ENCODE measurements around the gene STIMATE. TPM values are rescaled to one million over a fixed set of nuclear protein-coding genes. Genes with fewer than 3 reads are reported as not detected.
A peak's percentile ranks its signal among the peaks of the same experiment; 100 is the strongest.

Gene STIMATE
- total RNA-seq, 3 donors from 2014 or later (not counting 1 experiment from before 2014, with no cell fraction given) = 24.6 to 35.0 (median 33.1) TPM

GRCh38 chr3:52798978-52799476, 98.3 kb downstream of the STIMATE start:
- Mint-ChIP-seq H3K4me3 (no peak overlapping the region), H3K27me3 (ENCODE audit: low read depth in 2 of 2) (no peaks in the 10 kb centered on the region), H3K27ac (no peak overlapping the region), H3K4me1 (peaks cover 0 to 4% of the 10 kb centered on the region in 2 donors), H3K36me3 (no peaks in the 10 kb centered on the region), H3K9me3 (no peaks in the 10 kb centered on the region)
- 72% methylated on average over 14 of the region's 14 CpGs for WGBS (ENCODE audit: insufficient coverage)
- Histone ChIP-seq H3K36me3 (ENCODE audit: control insufficient read depth, insufficient read depth, low read length) (no peaks in the 10 kb centered on the region), H3K27ac (ENCODE audit: low read length) (no peak overlapping the region), H3K27me3 (ENCODE audit: control insufficient read depth, insufficient read depth, low read length) (no peaks in the 10 kb centered on the region), H3K9me3 (ENCODE audit: control insufficient read depth, insufficient read depth, low read length) (no peaks in the 10 kb centered on the region), H3K4me1 (ENCODE audit: control insufficient read depth, insufficient read depth, low read length) (no peaks in the 10 kb centered on the region), H3K4me3 (ENCODE audit: low read length) (no peak overlapping the region)
- DNase-seq (peak in 1 of 2 donors; percentile 41), ATAC-seq (no peak)
- peak; percentile 38 for TF ChIP-seq CTCF (IDR thresholded peaks at IDR 0.05)
- intact Hi-C loops (cut with micrococcal nuclease) = no loop called here

GRCh38 chr3:52798376-52798977, 98.9 kb downstream of the STIMATE start:
- Mint-ChIP-seq H3K27me3 (ENCODE audit: low read depth in 2 of 2) (no peaks in the 10 kb centered on the region), H3K36me3 (no peaks in the 10 kb centered on the region), H3K4me3 (no peak overlapping the region), H3K27ac (no peak overlapping the region), H3K9me3 (no peaks in the 10 kb centered on the region), H3K4me1 (peaks cover 0 to 4% of the 10 kb centered on the region in 2 donors)
- intact Hi-C loops (cut with micrococcal nuclease) = no loop called here
- no peak for TF ChIP-seq CTCF (IDR thresholded peaks at IDR 0.05)
- Histone ChIP-seq H3K4me3 (ENCODE audit: low read length) (no peak overlapping the region), H3K9me3 (ENCODE audit: control insufficient read depth, insufficient read depth, low read length) (no peaks in the 10 kb centered on the region), H3K27me3 (ENCODE audit: control insufficient read depth, insufficient read depth, low read length) (no peaks in the 10 kb centered on the region), H3K36me3 (ENCODE audit: control insufficient read depth, insufficient read depth, low read length) (no peaks in the 10 kb centered on the region), H3K27ac (ENCODE audit: low read length) (no peak overlapping the region), H3K4me1 (ENCODE audit: control insufficient read depth, insufficient read depth, low read length) (no peaks in the 10 kb centered on the region)
- WGBS (ENCODE audit: insufficient coverage) = 88% methylated on average over 10 of the region's 10 CpGs
- no peak for ATAC-seq
- DNase-seq = no peak

- 77% methylated on average over 9 of the region's 9 CpGs for WGBS (ENCODE audit: insufficient coverage)
- no peak for DNase-seq
- no peak overlapping the region for H3K27ac Mint-ChIP-seq
These were observed 100.9 kb downstream of the STIMATE start for GRCh38 chr3:52796411-52796810.

More at GRCh38 chr3:52796411-52796810, 100.9 kb downstream of the STIMATE start:
- Mint-ChIP-seq H3K9me3 (no peaks in the 10 kb centered on the region), H3K4me1 (peaks cover 0 to 4% of the 10 kb centered on the region in 2 donors), H3K27me3 (ENCODE audit: low read depth in 2 of 2) (no peaks in the 10 kb centered on the region), H3K4me3 (no peak overlapping the region), H3K36me3 (no peaks in the 10 kb centered on the region)
- no peaks in the 10 kb centered on the region for H3K27me3 ChIP-seq (ENCODE audit: control insufficient read depth, insufficient read depth, low read length)
- no peak for ATAC-seq
- H3K4me3 ChIP-seq (ENCODE audit: low read length) = no peak overlapping the region
- intact Hi-C loops (cut with micrococcal nuclease) = no loop called here
- H3K9me3 ChIP-seq (ENCODE audit: control insufficient read depth, insufficient read depth, low read length) = no peaks in the 10 kb centered on the region
- H3K27ac ChIP-seq (ENCODE audit: low read length) = no peak overlapping the region
- H3K4me1 ChIP-seq (ENCODE audit: control insufficient read depth, insufficient read depth, low read length) = no peaks in the 10 kb centered on the region
- no peak for TF ChIP-seq CTCF (IDR thresholded peaks at IDR 0.05)
- H3K36me3 ChIP-seq (ENCODE audit: control insufficient read depth, insufficient read depth, low read length) = no peaks in the 10 kb centered on the region

Data from natural killer cell (primary cell).